Activated CD8-positive, alpha-beta memory T cell treated with anti-CD3 and anti-CD28 coated beads, Interleukin-2, amount 50 U/mL, for 1 hour (primary cell): ENCODE results near the gene RFXAP.

Experiments used
- DNase-seq: peaks from one replicate; pipeline ENCODE4 v3.0.0-alpha.2; 2020; ENCODE audit errors: extremely low read depth

Gene RFXAP

GRCh38 chr13:36866232-36866631, 47.2 kb downstream of the RFXAP start:
- DNase-seq: no peak

- DNase-seq: no peak
Observed at GRCh38 chr13:36870050-36870692, 51.1 kb downstream of the RFXAP start.

GRCh38 chr13:36872621-36873020, 53.6 kb downstream of the RFXAP start:
- DNase-seq: no peak

GRCh38 chr13:36875431-36875830, 56.4 kb downstream of the RFXAP start:
- DNase-seq: no peak

GRCh38 chr13:36875961-36876360, 56.9 kb downstream of the RFXAP start:
- DNase-seq: no peak
